ENCODE results near the gene ATP13A2. TPM values are rescaled to one million over a fixed set of nuclear protein-coding genes. Genes with fewer than 3 reads are reported as not detected.

Gene ATP13A2
- polyA plus RNA-seq, 3 donors: 17.6 to 37.8 (median 19.5) TPM

GRCh38 chr1:17045150-17045549 lies 33.4 kb upstream of the ATP13A2 start:
- Mint-ChIP-seq H3K4me3 (peak overlapping the region in 1 of 2 donors; percentile 42), H3K36me3 (peaks cover 37 to 60% of the 10 kb centered on the region in 2 donors)
- no CpG with 5 or more reads among the region's 5 CpGs for WGBS (ENCODE audit: insufficient coverage)

GRCh38 chr1:17043676-17044075 lies 31.9 kb upstream of the ATP13A2 start:
- H3K4me3 ChIP-seq (replicated peaks in 1 of 3; ENCODE audit: low read depth in 2 of 3, low read length in 3 of 3): no peak overlapping the region
- H3K4me2 ChIP-seq (replicated peaks; ENCODE audit: extremely low read depth, low read length, poor library complexity, severe bottlenecking): no peak overlapping the region
- Mint-ChIP-seq H3K27me3 (ENCODE audit: low read depth in 3 of 3) (no peaks in the 10 kb centered on the region), H3K27ac (no peak overlapping the region), H3K9me3 (peaks cover 0 to 3% (median 0%) of the 10 kb centered on the region in 7 donors), H3K36me3 (peaks cover 40 to 63% of the 10 kb centered on the region in 2 donors), H3K4me1 (peaks cover 19% of the 10 kb centered on the region), H3K4me3 (no peak overlapping the region)
- no peaks in the 10 kb centered on the region for H3K27me3 ChIP-seq (ENCODE audit: control insufficient read depth in 2 of 2, insufficient read depth in 2 of 2, low read length in 2 of 2)
- peaks cover 62% of the 10 kb centered on the region for H4K20me1 ChIP-seq (ENCODE audit: insufficient read depth, low read length)
- H3K27ac ChIP-seq (ENCODE audit: low read depth in 1 of 2, low read length in 2 of 2): no peak overlapping the region
- DNase-seq: no peak
- peaks cover 14 to 32% of the 10 kb centered on the region in 2 donors for H3K4me1 ChIP-seq (ENCODE audit: control insufficient read depth in 1 of 2, insufficient read depth in 2 of 2, low read length in 2 of 2)
- intact Hi-C loops (cut with micrococcal nuclease): no loop called here
- no peak overlapping the region for H2AFZ ChIP-seq (ENCODE audit: insufficient read depth, low read depth, low read length, poor library complexity, severe bottlenecking)
- peaks cover 64% of the 10 kb centered on the region for H3K79me2 ChIP-seq (ENCODE audit: insufficient read depth, low read length)
- 75% methylated on average over 2 of the region's 5 CpGs for WGBS (ENCODE audit: insufficient coverage)
- no peak for TF ChIP-seq CTCF (IDR thresholded peaks at IDR 0.05)
- H3K9me3 ChIP-seq (replicated peaks in 1 of 2; ENCODE audit: control insufficient read depth in 1 of 2, insufficient read depth in 1 of 2, low read length in 2 of 2): no peaks in the 10 kb centered on the region
- H3K36me3 ChIP-seq (replicated peaks in 1 of 2; ENCODE audit: control insufficient read depth in 1 of 2, insufficient read depth in 2 of 2, low read length in 2 of 2): peaks cover 46 to 60% of the 10 kb centered on the region in 2 donors
- no peak overlapping the region for H3K9ac ChIP-seq (ENCODE audit: insufficient read depth, low read length, poor library complexity, severe bottlenecking)

More at GRCh38 chr1:17045150-17045549, 33.4 kb upstream of the ATP13A2 start:
- Mint-ChIP-seq H3K4me1 (peaks cover 19% of the 10 kb centered on the region), H3K27ac (peak overlapping the region; percentile 79 to 90 (median 82)), H3K9me3 (peaks cover 0 to 3% (median 0%) of the 10 kb centered on the region in 7 donors), H3K27me3 (ENCODE audit: low read depth in 3 of 3) (no peaks in the 10 kb centered on the region)
- no peaks in the 10 kb centered on the region for H3K9me3 ChIP-seq (replicated peaks in 1 of 2; ENCODE audit: control insufficient read depth in 1 of 2, insufficient read depth in 1 of 2, low read length in 2 of 2)
- H3K9ac ChIP-seq (ENCODE audit: insufficient read depth, low read length, poor library complexity, severe bottlenecking): no peak overlapping the region
- intact Hi-C loops (cut with micrococcal nuclease): loop anchor here (5.0 kb wide), 2 partner anchors 83 to 93 kb away; no protein-coding TSS in a partner anchor
- peaks cover 14 to 32% of the 10 kb centered on the region in 2 donors for H3K4me1 ChIP-seq (ENCODE audit: control insufficient read depth in 1 of 2, insufficient read depth in 2 of 2, low read length in 2 of 2)
- peak overlapping the region in 1 of 3 experiments; percentile 62 for H3K4me3 ChIP-seq (replicated peaks in 1 of 3; ENCODE audit: low read depth in 2 of 3, low read length in 3 of 3)
- peak overlapping the region; percentile 65 for H3K4me2 ChIP-seq (replicated peaks; ENCODE audit: extremely low read depth, low read length, poor library complexity, severe bottlenecking)
- H3K27me3 ChIP-seq (ENCODE audit: control insufficient read depth in 2 of 2, insufficient read depth in 2 of 2, low read length in 2 of 2): no peaks in the 10 kb centered on the region
- H3K36me3 ChIP-seq (replicated peaks in 1 of 2; ENCODE audit: control insufficient read depth in 1 of 2, insufficient read depth in 2 of 2, low read length in 2 of 2): peaks cover 40 to 61% of the 10 kb centered on the region in 2 donors
- H3K79me2 ChIP-seq (ENCODE audit: insufficient read depth, low read length): peaks cover 71% of the 10 kb centered on the region
- H4K20me1 ChIP-seq (ENCODE audit: insufficient read depth, low read length): peaks cover 62% of the 10 kb centered on the region
- peak overlapping the region; percentile 19 to 74 for H3K27ac ChIP-seq (ENCODE audit: low read depth in 1 of 2, low read length in 2 of 2)
- TF ChIP-seq CTCF (IDR thresholded peaks at IDR 0.05): no peak
- peak; percentile 61 to 79 (median 62) for DNase-seq
- no peak overlapping the region for H2AFZ ChIP-seq (ENCODE audit: insufficient read depth, low read depth, low read length, poor library complexity, severe bottlenecking)
